ENCODE measurements around the gene CLEC16A. TPM values are rescaled to one million over a fixed set of nuclear protein-coding genes. Genes with fewer than 3 reads are reported as not detected.

The CLEC16A gene
- total RNA-seq, 1 donor from 2014 or later, result 58.1 TPM

DNA sequence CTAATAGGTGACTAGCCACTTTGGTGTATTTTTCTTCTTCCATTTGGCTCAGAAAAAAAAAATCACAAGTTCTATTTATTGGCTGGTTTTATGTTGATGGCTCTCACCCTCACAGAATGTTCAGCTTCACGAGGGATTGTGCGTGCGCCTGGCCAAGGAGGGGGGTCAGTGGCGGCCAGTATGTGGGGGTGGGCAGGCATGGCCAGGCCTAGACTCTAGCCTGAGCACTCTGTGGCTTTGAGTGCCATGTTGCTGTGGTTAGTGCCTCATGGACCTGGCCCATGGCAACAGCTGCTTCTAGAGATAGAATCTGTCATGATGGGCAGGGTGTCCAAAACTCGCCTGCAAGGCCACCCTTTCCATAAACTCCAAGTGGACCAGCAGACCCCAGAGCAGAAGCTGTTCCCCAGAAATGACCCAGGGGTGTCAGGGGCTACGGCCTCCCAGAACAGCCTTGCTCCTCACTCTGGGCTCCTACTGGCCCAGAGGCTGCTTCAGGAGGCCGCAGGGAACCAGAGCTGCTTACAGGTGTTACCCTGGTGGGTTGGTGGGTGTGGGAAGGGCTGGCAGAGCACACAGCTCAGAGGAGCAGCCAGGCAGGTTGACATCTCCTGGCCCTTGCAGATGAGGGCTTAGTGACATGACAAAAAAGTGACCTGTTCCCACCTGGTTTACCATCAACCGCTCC is 186.8 kb downstream of the CLEC16A start:
- Mint-ChIP-seq H3K27me3 (ENCODE audit: unreplicated experiment) (peaks cover 8% of the 10 kb centered on the region), H3K4me3 (ENCODE audit: unreplicated experiment) (no peak overlapping the region), H3K9me3 (ENCODE audit: unreplicated experiment) (no peaks in the 10 kb centered on the region), H3K36me3 (ENCODE audit: low read depth, unreplicated experiment) (peaks cover 28% of the 10 kb centered on the region), H3K27ac (ENCODE audit: unreplicated experiment) (no peak overlapping the region), H3K4me1 (ENCODE audit: unreplicated experiment) (peaks cover 39% of the 10 kb centered on the region)
- TF ChIP-seq, protein P1, sequence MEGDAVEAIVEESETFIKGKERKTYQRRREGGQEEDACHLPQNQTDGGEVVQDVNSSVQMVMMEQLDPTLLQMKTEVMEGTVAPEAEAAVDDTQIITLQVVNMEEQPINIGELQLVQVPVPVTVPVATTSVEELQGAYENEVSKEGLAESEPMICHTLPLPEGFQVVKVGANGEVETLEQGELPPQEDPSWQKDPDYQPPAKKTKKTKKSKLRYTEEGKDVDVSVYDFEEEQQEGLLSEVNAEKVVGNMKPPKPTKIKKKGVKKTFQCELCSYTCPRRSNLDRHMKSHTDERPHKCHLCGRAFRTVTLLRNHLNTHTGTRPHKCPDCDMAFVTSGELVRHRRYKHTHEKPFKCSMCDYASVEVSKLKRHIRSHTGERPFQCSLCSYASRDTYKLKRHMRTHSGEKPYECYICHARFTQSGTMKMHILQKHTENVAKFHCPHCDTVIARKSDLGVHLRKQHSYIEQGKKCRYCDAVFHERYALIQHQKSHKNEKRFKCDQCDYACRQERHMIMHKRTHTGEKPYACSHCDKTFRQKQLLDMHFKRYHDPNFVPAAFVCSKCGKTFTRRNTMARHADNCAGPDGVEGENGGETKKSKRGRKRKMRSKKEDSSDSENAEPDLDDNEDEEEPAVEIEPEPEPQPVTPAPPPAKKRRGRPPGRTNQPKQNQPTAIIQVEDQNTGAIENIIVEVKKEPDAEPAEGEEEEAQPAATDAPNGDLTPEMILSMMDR (IDR thresholded peaks at IDR 0.05; ENCODE audit: unreplicated experiment), result no peak
- DNase-seq (ENCODE audit: low spot score), result no peak

- H3K4me1 Mint-ChIP-seq (ENCODE audit: unreplicated experiment), result peaks cover 42% of the 10 kb centered on the region
- no peak overlapping the region for H3K4me3 Mint-ChIP-seq (ENCODE audit: unreplicated experiment)
- DNase-seq (ENCODE audit: low spot score), result no peak
- peak overlapping the region; percentile 52 for H3K27ac Mint-ChIP-seq (ENCODE audit: unreplicated experiment)
- peaks cover 25% of the 10 kb centered on the region for H3K36me3 Mint-ChIP-seq (ENCODE audit: low read depth, unreplicated experiment)
- H3K9me3 Mint-ChIP-seq (ENCODE audit: unreplicated experiment), result no peaks in the 10 kb centered on the region
- TF ChIP-seq, protein P1 (IDR thresholded peaks at IDR 0.05; ENCODE audit: unreplicated experiment), result no peak
- H3K27me3 Mint-ChIP-seq (ENCODE audit: unreplicated experiment), result peaks cover 8% of the 10 kb centered on the region
These were observed 187.3 kb downstream of the CLEC16A start for GRCh38 chr16:11131706-11132105.

DNA sequence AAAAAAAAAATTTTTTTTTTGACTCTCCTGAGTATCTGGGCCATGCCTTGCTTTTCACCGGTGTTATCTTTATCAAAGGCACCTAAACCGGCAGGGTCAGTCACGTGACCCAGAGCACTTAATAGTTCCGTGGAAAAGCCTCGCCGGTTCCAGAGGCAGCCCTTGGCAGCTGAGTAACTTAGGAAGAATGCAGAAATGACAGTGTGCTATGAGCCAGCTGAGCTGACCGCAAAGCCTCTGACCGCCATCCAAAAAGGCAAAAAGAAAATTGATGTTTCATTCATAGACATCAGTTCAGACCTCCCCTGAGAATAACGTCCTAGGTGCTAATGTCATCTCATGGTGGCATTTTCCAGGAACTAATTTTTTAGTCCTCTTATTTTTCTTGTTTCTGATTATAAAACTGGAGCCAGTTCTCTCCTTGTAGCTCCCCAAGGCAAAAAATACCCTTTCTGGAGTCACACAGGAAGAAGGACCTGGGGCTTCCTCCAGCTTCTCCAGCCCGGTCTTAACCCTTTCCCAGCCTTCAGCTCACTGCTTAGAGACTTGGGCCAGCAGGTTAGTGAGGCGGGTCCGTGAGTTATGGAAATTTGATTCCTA is 189.1 kb downstream of the CLEC16A start:
- TF ChIP-seq, protein P1 (IDR thresholded peaks at IDR 0.05; ENCODE audit: unreplicated experiment), result no peak
- peaks cover 48% of the 10 kb centered on the region for H3K4me1 Mint-ChIP-seq (ENCODE audit: unreplicated experiment)
- no peaks in the 10 kb centered on the region for H3K9me3 Mint-ChIP-seq (ENCODE audit: unreplicated experiment)
- H3K36me3 Mint-ChIP-seq (ENCODE audit: low read depth, unreplicated experiment), result peaks cover 31% of the 10 kb centered on the region
- no peak for DNase-seq (ENCODE audit: low spot score)
- peaks cover 9% of the 10 kb centered on the region for H3K27me3 Mint-ChIP-seq (ENCODE audit: unreplicated experiment)
- H3K27ac Mint-ChIP-seq (ENCODE audit: unreplicated experiment), result peak overlapping the region; percentile 62
- peak overlapping the region; percentile 26 for H3K4me3 Mint-ChIP-seq (ENCODE audit: unreplicated experiment)

DNA sequence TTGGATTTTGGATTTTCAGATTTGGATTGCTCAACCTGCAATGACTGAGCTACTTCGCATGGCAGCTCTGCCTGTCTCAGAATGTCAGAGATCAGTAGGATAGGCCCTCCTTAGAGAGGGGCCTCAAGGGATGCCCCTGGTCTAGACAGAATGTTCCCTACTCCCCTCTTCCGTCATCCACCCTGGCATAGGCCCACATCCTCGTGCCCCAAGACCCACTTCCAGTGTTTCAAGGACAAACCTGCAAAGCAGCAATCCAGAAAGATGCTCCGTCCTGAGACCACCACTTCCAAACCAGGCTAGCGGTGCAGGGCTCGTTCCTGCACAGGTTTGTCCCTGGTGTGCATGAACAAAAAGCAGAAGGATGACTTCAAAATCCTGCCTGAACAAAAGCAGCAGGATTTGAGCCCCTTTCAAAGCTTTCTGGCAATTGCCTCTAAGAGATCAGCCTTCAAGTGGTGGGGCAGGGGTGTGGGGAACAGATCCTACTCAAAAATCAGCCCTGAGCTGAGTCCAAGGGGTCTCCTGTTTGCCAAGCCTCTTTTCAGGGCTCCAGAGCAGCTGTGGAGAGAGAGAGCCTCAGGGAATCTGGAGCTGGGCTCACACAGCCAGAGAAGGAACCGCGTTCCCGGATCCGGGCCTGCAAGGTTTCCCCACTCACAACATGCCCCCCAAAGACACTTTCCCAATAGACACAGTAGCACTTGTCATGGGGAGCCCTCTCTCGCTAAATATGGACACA is 190.5 kb downstream of the CLEC16A start:
- peaks cover 54% of the 10 kb centered on the region for H3K4me1 Mint-ChIP-seq (ENCODE audit: unreplicated experiment)
- peaks cover 28% of the 10 kb centered on the region for H3K36me3 Mint-ChIP-seq (ENCODE audit: low read depth, unreplicated experiment)
- H3K9me3 Mint-ChIP-seq (ENCODE audit: unreplicated experiment), result no peaks in the 10 kb centered on the region
- H3K27me3 Mint-ChIP-seq (ENCODE audit: unreplicated experiment), result peaks cover 13% of the 10 kb centered on the region
- no peak overlapping the region for H3K4me3 Mint-ChIP-seq (ENCODE audit: unreplicated experiment)
- TF ChIP-seq, protein P1 (IDR thresholded peaks at IDR 0.05; ENCODE audit: unreplicated experiment), result no peak
- H3K27ac Mint-ChIP-seq (ENCODE audit: unreplicated experiment), result no peak overlapping the region
- DNase-seq (ENCODE audit: low spot score), result no peak
